Uterus (tissue), 2 donors: ENCODE measurements around the gene MBNL1.

Experiments used
- POLR2A ChIP-seq, 2 donors: fragments of 450-650 bp; IDR thresholded peaks; one replicate each; pipeline ENCODE4 v1.6.1; 2016; ENCODE audit warnings: antibody characterized with exemption in 2 of 2, mild to moderate bottlenecking in 1 of 2, moderate library complexity in 1 of 2
- TF ChIP-seq, protein P1 (sequence below), 4 experiments: fragments of 200-600 bp in 2 of 4; fragments of 450-650 bp in 2 of 4; sonication (generic) in 2 of 4; IDR thresholded peaks; one replicate each; pipeline ENCODE4 v1.5.1; 2016 to 2019; ENCODE audit warnings: antibody characterized with exemption in 4 of 4, mild to moderate bottlenecking in 2 of 4, moderate library complexity in 1 of 4

DNA sequence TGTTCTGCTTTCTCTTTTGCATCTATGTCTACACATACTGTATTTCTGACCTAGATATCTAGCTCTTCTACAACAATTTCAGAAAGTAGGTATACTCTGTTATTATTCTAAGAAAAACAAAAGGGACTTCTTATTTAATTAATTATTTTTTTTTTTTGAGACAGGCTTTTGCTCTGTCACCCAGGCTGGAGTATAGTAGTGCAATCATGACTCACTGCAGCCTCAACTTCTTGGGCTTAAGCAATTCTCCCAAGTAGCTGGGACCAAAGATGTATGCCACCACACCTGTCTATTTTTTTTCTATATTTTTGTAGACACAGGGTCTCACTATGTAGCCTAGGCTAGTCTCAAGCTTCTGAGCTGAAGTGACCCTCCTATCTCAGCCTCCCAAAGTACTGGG lies 130.6 kb downstream of the MBNL1 start:
- TF ChIP-seq, protein P1, sequence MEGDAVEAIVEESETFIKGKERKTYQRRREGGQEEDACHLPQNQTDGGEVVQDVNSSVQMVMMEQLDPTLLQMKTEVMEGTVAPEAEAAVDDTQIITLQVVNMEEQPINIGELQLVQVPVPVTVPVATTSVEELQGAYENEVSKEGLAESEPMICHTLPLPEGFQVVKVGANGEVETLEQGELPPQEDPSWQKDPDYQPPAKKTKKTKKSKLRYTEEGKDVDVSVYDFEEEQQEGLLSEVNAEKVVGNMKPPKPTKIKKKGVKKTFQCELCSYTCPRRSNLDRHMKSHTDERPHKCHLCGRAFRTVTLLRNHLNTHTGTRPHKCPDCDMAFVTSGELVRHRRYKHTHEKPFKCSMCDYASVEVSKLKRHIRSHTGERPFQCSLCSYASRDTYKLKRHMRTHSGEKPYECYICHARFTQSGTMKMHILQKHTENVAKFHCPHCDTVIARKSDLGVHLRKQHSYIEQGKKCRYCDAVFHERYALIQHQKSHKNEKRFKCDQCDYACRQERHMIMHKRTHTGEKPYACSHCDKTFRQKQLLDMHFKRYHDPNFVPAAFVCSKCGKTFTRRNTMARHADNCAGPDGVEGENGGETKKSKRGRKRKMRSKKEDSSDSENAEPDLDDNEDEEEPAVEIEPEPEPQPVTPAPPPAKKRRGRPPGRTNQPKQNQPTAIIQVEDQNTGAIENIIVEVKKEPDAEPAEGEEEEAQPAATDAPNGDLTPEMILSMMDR (IDR thresholded peaks at IDR 0.05) = no peak
- TF ChIP-seq POLR2A (IDR thresholded peaks at IDR 0.05) = no peak
